NCI-H748 (cell line): ENCODE results near the gene COLQ.

ENCODE experiments used
- DNase-seq: peaks from one replicate; lab custom pipeline; 2025; ENCODE audit not compliant: unreplicated experiment; lab: John Stamatoyannopoulos, UW

Gene COLQ

DNA sequence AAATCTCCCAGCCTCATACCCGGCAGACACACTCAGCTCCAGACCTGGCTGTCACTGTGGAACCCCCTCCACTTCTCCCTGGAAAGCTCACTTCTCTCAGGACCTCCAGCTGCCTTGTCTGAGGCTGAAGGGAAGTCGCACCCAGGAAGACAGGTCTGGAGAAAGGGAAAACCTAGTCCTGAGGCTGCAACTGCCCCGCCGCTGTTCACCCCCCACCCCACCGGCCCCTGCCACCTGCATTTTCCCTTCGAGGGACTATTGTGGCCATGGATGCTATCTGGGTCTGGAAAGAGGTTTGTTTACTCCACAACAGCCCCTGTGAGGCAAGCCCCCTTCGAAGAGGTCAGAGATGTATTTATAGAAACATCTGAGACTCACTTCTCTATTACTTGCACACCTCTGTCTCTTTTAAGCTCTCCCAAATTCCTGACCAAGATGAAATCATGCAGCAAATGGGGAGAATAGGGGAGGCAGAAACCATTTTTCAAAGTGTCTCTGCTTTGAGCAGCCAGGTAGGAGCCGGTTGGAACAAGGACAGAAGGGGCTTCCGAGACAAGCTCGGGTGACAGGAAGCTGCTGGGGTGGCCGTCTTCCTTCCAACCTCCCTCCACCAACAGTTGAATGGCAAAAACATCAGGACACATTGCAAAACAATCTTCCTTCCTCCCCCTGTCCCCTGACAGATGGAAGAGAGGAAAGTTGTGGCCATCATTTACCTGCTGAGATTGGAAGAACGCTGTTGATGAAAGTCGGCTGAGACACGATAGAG lies 518 bp downstream of the COLQ start:
- DNase-seq, result no peak

DNA sequence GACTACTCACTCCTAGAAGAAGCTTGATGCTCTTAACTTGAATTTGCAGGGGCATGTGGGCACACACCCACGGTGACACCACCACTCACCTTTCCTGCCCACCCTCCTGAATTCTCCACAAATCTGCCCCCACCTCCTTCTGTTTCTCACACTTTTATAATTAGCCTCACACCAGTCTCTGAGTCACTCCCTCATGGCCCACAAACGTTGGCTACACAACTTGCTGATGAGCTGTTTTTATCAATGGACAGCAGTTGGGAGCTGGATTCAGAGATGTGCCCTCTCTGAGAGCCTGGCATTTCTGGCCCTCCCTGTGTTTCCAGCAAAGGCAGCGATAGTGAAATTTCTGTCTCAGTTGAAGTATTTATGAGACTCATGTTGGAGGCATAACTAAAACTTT lies 1.3 kb downstream of the COLQ start:
- DNase-seq, result no peak

DNA sequence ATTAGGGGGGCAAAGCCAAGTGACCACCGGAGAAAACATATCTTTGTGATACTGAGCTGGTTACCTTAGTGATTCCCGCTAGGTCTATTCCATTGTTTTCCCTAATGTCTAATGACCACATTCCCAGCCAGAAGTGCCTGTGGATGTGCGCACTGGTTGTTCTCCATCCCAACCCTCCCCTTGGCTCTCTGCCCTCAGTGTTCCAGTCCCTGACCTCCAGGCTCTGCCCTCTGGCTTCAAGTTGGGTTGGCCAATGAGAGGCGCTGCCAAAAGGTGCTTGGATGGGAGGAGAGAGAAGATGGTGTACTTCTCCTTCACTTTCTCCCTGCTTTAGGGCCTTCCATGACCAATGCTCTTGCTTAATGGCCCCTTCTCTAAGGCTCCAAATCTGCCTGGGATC lies 2.4 kb downstream of the COLQ start:
- DNase-seq, result no peak

DNA sequence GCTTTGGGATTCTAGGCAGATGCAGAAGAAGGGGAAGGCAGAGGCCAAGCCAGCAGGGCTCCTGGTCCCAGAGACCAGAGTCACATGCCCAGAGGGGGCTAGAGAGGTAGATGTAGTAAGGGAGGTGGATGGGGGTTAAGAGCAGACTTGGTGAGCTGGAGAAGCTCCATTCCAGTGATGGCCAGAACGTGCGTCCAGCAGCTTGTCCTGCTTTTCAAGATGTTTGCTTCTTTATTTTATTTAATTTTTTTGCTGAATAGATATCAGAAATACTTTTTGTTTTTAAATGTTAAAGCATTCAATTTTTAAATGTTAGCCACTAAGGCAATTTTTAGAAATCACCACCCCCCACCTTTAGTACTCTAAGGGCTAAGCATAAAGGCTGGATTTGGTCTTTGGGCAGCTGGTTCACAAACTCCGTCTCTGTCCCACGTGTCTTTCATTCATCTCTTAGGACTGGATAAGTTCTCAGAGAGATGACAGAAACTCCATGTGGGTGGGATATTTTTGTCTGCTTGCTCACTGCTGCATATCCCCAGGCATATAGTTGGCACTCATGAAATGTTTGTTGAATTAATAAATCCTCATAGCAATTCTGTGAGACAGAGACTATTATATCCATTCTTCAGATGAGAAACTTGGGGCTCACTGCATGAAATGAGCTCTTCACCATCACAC lies 6.7 kb downstream of the COLQ start:
- DNase-seq, result no peak

DNA sequence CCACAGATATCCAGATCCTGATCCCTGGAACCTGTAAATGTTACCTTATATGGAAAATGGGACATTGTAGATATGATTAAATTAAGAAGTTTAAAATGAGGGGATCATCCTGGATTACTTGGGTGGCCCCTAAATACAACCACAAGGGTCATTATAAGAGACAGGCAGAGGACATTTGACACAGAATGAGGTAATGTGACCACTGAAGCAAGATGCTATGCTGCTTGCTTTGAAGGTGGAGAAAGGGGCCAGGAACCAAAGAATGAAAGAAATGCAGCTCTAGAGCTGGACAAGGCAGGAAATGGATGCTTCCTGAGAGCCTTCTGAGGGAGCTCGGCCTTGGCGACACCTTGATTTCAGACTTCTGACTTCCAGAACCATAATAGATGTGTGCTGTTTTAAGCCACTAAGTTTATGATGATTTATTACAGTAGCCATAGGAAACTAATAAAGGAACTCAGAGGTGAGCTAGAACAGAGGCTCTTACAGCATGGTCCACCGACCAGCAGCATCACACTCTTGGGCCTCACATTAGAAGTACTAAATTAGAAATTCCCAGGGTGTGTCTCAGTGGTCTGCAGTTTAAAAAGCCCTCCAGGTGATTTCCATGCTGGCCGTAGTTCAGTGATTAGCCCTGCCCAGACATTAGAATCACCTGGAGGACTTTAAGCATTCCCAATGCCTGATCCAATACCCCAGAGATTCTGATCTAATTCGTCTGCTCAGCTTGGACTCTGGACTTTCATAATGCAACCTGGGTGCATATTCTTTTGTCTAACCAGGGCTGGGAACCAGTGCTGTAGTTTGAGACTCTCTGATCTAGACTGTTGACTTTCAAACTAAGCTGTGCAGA lies 7.5 kb downstream of the COLQ start:
- DNase-seq, result no peak

DNA sequence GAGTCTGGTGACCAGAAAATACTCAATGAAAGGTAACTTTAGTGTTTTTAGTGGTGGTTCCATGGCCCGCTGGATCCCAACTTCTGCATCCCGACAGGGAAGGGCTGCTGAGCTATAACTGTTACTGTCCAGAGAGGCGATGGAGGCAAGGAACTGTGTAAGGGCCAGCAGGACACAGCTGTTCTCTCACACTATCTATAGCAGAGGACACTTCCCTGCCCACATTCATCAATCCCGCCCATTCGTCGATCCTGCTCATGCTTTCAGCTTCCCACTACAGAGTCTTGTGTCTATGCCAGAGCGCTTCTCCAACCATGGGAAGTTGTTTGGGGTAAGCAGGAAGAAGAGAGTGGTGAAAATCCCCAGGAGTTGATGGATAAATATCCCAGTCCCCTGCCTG lies 8.4 kb downstream of the COLQ start:
- DNase-seq, result no peak

- peak; percentile 87 for DNase-seq
Measured at GRCh38 chr3:15512166-15512565, 9.3 kb downstream of the COLQ start.

DNA sequence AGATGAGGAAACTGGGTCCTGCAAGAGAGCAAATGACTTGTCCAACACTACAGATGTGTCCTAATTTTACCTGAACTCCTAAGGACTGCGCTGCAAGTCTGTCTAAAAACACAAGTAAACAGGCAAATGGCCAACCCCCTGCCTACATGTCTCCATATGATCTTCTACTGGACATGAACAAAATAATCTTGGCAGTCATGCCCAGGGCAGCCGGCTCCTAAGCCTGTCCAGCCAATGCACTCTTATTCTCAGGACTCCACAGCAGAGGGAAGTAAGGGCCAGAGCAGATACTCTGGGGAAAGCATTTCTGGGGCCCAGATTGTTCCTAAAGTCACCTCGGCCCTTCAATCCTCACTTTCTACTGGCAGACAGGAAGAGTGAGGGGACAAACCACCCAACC lies 10.3 kb downstream of the COLQ start:
- no peak for DNase-seq

DNA sequence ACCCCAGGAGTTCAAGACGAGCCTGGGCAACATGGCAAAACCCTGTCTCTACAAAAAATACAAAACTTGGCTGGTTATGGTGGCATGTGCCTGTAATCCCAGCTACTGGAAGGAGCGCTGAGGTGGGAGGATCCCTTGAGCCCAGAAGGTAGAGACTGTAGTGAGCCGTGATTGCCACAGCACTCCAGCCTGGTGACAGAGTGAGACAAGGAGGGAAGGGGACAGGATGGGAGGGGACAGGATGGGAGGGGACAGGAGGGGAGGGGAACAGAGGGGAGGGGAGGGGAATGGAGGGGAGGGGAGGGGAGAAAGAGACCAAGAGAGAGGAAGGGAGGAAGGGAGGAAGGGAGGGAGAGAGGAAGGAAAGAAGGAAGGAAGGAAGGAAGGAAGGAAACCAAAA lies 11.0 kb downstream of the COLQ start:
- no peak for DNase-seq

- DNase-seq, result no peak
Measured at GRCh38 chr3:15506571-15506970, 14.9 kb downstream of the COLQ start.

GRCh38 chr3:15505479-15506165 lies 15.9 kb downstream of the COLQ start:
- no peak for DNase-seq

- DNase-seq, result no peak
Measured at GRCh38 chr3:15502616-15503015, 18.9 kb downstream of the COLQ start.

GRCh38 chr3:15501126-15501525 lies 20.4 kb downstream of the COLQ start:
- peak; percentile 6 for DNase-seq

GRCh38 chr3:15500107-15500724 lies 21.3 kb downstream of the COLQ start:
- no peak for DNase-seq

GRCh38 chr3:15499536-15499935 lies 22.0 kb downstream of the COLQ start:
- DNase-seq, result no peak

GRCh38 chr3:15498431-15499214 lies 22.9 kb downstream of the COLQ start:
- DNase-seq, result no peak

GRCh38 chr3:15497964-15498363 lies 23.5 kb downstream of the COLQ start:
- no peak for DNase-seq

GRCh38 chr3:15496341-15496664 lies 25.2 kb downstream of the COLQ start:
- no peak for DNase-seq

- peak; percentile 3 for DNase-seq
Measured at GRCh38 chr3:15495461-15496340, 25.8 kb downstream of the COLQ start.
